Measurements from ENCODE around the gene GLRX3.

DNA sequence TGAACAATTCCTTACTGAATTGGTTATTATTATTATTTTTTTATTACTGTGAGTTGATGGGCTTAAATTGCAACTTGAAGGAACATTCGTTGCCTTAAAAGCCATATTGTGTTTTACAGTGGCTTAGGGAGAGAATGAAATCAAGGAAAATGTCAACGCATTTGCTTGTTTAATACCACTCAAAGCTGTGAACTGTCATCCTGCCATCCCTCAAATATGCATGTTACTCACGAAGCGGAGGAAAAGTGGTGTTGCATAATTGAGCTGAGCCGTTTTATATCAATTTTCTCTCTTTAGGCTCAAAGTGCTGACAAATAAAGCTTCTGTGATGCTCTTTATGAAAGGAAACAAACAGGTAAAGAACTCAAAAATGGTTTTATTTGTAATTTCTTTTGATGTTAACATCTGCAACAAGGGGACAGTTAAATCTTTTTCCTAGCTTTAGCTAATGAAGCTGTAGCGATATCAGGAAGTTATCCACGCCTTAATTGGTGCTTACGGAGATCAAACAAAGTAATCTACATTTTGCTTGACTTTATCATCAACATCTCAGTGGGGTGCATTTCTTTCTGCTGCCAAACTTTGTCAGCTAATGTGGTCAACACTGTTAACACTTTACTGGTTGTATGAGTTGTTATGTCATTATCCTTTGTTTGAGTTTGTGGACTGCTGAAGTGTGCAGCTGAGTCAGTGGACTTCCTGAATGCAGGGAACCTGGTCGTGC is 33.1 kb downstream of the GLRX3 start:
- no peak for TF ChIP-seq GATA2 (IDR thresholded peaks at IDR 0.05; ENCODE audit: insufficient read depth, insufficient read length, low read depth, low read length)
- no peak for TF ChIP-seq POLR2A (IDR thresholded peaks at IDR 0.05; ENCODE audit: low read depth, low read length)
- no peak for TF ChIP-seq EZH2 (IDR thresholded peaks at IDR 0.05; ENCODE audit: borderline replicate concordance, low read depth, low read length, severe bottlenecking)
- TF ChIP-seq, protein P1, sequence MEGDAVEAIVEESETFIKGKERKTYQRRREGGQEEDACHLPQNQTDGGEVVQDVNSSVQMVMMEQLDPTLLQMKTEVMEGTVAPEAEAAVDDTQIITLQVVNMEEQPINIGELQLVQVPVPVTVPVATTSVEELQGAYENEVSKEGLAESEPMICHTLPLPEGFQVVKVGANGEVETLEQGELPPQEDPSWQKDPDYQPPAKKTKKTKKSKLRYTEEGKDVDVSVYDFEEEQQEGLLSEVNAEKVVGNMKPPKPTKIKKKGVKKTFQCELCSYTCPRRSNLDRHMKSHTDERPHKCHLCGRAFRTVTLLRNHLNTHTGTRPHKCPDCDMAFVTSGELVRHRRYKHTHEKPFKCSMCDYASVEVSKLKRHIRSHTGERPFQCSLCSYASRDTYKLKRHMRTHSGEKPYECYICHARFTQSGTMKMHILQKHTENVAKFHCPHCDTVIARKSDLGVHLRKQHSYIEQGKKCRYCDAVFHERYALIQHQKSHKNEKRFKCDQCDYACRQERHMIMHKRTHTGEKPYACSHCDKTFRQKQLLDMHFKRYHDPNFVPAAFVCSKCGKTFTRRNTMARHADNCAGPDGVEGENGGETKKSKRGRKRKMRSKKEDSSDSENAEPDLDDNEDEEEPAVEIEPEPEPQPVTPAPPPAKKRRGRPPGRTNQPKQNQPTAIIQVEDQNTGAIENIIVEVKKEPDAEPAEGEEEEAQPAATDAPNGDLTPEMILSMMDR (IDR thresholded peaks at IDR 0.05; ENCODE audit: extremely low read depth in 1 of 2, insufficient read depth in 1 of 2, low read depth in 1 of 2, low read length in 2 of 2) = no peak
- TF ChIP-seq, protein P2, sequence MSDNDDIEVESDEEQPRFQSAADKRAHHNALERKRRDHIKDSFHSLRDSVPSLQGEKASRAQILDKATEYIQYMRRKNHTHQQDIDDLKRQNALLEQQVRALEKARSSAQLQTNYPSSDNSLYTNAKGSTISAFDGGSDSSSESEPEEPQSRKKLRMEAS (IDR thresholded peaks at IDR 0.05; ENCODE audit: insufficient read depth, insufficient read length) = no peak
- no peak for TF ChIP-seq POLR2AphosphoS5 (IDR thresholded peaks at IDR 0.05; ENCODE audit: insufficient read depth, low read depth, low read length)
- TF ChIP-seq MYC (IDR thresholded peaks at IDR 0.05; ENCODE audit: low read depth, low read length) = no peak
- no peak for TF ChIP-seq JUN (IDR thresholded peaks at IDR 0.05; ENCODE audit: borderline replicate concordance, insufficient read depth, insufficient read length, low read depth)
- TF ChIP-seq FOS (IDR thresholded peaks at IDR 0.05; ENCODE audit: borderline replicate concordance, insufficient read depth, low read length) = no peak

Measured in endothelial cell of umbilical vein (primary cell).